ENCODE results near the gene OPN3.

DNA sequence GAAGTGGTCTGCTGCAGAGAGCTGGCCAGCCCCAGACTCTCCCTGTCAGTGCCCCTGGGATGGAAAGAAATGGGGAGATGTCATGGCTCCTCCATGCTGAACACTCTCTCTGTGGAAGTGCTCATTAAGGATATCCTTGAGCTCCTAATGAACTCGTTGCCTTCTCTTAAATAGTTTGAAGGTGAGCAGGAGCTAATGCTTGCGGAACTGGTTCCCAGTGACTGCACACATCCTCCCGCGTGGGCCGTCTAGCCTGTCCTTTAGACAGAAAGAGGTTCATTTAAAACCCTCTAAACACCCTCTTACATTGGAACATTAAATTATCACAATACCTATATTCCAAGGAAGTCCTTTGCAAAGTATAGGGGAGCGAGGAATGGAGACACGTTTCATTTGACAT is 6.0 kb upstream of the OPN3 start:
- TF ChIP-seq POLR2A (IDR thresholded peaks at IDR 0.05; ENCODE audit: low read length) (no peak), SMC3 (IDR thresholded peaks at IDR 0.05) (no peak), CHD2 (IDR thresholded peaks at IDR 0.05; ENCODE audit: low read length, partially characterized antibody) (no peak), RAD21 (conservative IDR thresholded peaks at IDR 0.05 in 1 of 2, IDR thresholded peaks at IDR 0.05 in 1 of 2) (no peak), BCL3 (IDR thresholded peaks at IDR 0.05) (no peak), RFX5 (IDR thresholded peaks at IDR 0.05) (no peak), SREBF2 (IDR thresholded peaks at IDR 0.05) (no peak), REST (IDR thresholded peaks at IDR 0.05) (no peak), GATA3 (IDR thresholded peaks at IDR 0.05; ENCODE audit: borderline replicate concordance) (no peak), MYC (IDR thresholded peaks at IDR 0.05; ENCODE audit: borderline replicate concordance, low read length) (no peak), FOSL2 (IDR thresholded peaks at IDR 0.05) (no peak), FOSL2 (CRISPR knock-in tag; IDR thresholded peaks at IDR 0.05) (no peak)
- TF ChIP-seq, protein P1, sequence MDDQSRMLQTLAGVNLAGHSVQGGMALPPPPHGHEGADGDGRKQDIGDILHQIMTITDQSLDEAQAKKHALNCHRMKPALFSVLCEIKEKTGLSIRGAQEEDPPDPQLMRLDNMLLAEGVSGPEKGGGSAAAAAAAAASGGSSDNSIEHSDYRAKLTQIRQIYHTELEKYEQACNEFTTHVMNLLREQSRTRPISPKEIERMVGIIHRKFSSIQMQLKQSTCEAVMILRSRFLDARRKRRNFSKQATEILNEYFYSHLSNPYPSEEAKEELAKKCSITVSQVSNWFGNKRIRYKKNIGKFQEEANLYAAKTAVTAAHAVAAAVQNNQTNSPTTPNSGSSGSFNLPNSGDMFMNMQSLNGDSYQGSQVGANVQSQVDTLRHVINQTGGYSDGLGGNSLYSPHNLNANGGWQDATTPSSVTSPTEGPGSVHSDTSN (IDR thresholded peaks at IDR 0.05) = no peak
- TF ChIP-seq, protein P2, sequence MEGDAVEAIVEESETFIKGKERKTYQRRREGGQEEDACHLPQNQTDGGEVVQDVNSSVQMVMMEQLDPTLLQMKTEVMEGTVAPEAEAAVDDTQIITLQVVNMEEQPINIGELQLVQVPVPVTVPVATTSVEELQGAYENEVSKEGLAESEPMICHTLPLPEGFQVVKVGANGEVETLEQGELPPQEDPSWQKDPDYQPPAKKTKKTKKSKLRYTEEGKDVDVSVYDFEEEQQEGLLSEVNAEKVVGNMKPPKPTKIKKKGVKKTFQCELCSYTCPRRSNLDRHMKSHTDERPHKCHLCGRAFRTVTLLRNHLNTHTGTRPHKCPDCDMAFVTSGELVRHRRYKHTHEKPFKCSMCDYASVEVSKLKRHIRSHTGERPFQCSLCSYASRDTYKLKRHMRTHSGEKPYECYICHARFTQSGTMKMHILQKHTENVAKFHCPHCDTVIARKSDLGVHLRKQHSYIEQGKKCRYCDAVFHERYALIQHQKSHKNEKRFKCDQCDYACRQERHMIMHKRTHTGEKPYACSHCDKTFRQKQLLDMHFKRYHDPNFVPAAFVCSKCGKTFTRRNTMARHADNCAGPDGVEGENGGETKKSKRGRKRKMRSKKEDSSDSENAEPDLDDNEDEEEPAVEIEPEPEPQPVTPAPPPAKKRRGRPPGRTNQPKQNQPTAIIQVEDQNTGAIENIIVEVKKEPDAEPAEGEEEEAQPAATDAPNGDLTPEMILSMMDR (IDR thresholded peaks at IDR 0.05) = no peak
